Measurements from ENCODE around the gene OR1F1. TPM values are rescaled to one million over a fixed set of nuclear protein-coding genes. Genes with fewer than 3 reads are reported as not detected.

Gene OR1F1
- 0.13 TPM for polyA plus RNA-seq (2013, experiment 1 of 2; ENCODE audit: insufficient read length)
- polyA plus RNA-seq (2013, experiment 2 of 2; ENCODE audit: insufficient read length) = 0.13 TPM

- DNase-seq = peak; percentile 76
These were observed at the start of gene OR1F1 for GRCh38 chr16:3187798-3188674. TSS of gene OR1F1 (plus strand) at chr16:3188204.

- DNase-seq = no peak
These were observed 49.7 kb upstream of the OR1F1 start for GRCh38 chr16:3138342-3138741.

GRCh38 chr16:3138823-3139426 lies 49.1 kb upstream of the OR1F1 start:
- no peak for DNase-seq

GRCh38 chr16:3139561-3139960 lies 48.4 kb upstream of the OR1F1 start:
- peak; percentile 53 for DNase-seq

- no peak for DNase-seq
These were observed 47.2 kb upstream of the OR1F1 start for GRCh38 chr16:3140603-3141427.

- no peak for DNase-seq
These were observed 46.2 kb upstream of the OR1F1 start for GRCh38 chr16:3141781-3142311.

GRCh38 chr16:3142327-3142726 lies 45.7 kb upstream of the OR1F1 start:
- DNase-seq = no peak

- DNase-seq = no peak
These were observed 45.2 kb upstream of the OR1F1 start for GRCh38 chr16:3142770-3143169.

GRCh38 chr16:3143189-3143588 lies 44.8 kb upstream of the OR1F1 start:
- no peak for DNase-seq

GRCh38 chr16:3143598-3144320 lies 44.2 kb upstream of the OR1F1 start:
- no peak for DNase-seq

GRCh38 chr16:3144321-3144983 lies 43.6 kb upstream of the OR1F1 start:
- DNase-seq = no peak

GRCh38 chr16:3145151-3145550 lies 42.9 kb upstream of the OR1F1 start:
- DNase-seq = no peak

GRCh38 chr16:3145660-3146059 lies 42.3 kb upstream of the OR1F1 start:
- DNase-seq = no peak

- no peak for DNase-seq
These were observed 40.8 kb upstream of the OR1F1 start for GRCh38 chr16:3147046-3147756.

- no peak for DNase-seq
These were observed 40.3 kb upstream of the OR1F1 start for GRCh38 chr16:3147757-3148104.

- no peak for DNase-seq
These were observed 39.5 kb upstream of the OR1F1 start for GRCh38 chr16:3148256-3149192.

GRCh38 chr16:3149193-3149530 lies 38.8 kb upstream of the OR1F1 start:
- DNase-seq = no peak

- DNase-seq = peak; percentile 65
These were observed 38.2 kb upstream of the OR1F1 start for GRCh38 chr16:3149630-3150345.
